Stomach (tissue), 19 donors: ENCODE data around the gene BPIFA1. TPM values are rescaled to one million over a fixed set of nuclear protein-coding genes. Genes with fewer than 3 reads are reported as not detected.

Experiments
- DNase-seq, 2 donors: peaks; one replicate each; pipeline versions ENCODE4 v3.0.0 to v3.0.0-alpha.2; 2013 to 2019
- H3K27ac ChIP-seq, 5 donors: fragments of 200-600 bp in 4 of 5; sonication (generic) in 4 of 5; one replicate each; pipeline ENCODE4 v1.5.1; 2013 to 2019; ENCODE audit warnings: mild to moderate bottlenecking in 1 of 5, moderate library complexity in 1 of 5
- H3K27me3 ChIP-seq, 3 donors: fragments of 200-600 bp; sonication (generic); one replicate each; pipeline ENCODE4 v1.5.1; 2017 to 2019; ENCODE audit warnings: mixed run types in 1 of 3
- H3K36me3 ChIP-seq, 4 donors: fragments of 200-600 bp; sonication (generic); 1 replicate in 3 of 4; 2 replicates in 1 of 4; pipeline ENCODE4 v1.5.1; 2016 to 2019
- H3K4me1 ChIP-seq, 4 donors: fragments of 200-600 bp; sonication (generic); one replicate each; pipeline ENCODE4 v1.5.1; 2016 to 2019
- H3K4me3 ChIP-seq, 4 donors: fragments of 200-600 bp; sonication (generic) in 3 of 4; one replicate each; pipeline ENCODE4 v1.5.1; 2016 to 2019; ENCODE audit warnings: mild to moderate bottlenecking in 1 of 4
- H3K9me3 ChIP-seq, 4 donors: fragments of 200-600 bp; sonication (generic); one replicate each; pipeline ENCODE4 v1.5.1; 2016 to 2019
- EP300 ChIP-seq: sonication (generic); formaldehyde crosslinking; IDR thresholded peaks from one replicate; pipeline ENCODE4 v1.6.1; 2017; ENCODE audit warnings: antibody characterized with exemption
- POLR2A ChIP-seq, 4 donors: fragments of 450-650 bp; IDR thresholded peaks; one replicate each; pipeline ENCODE4 v1.6.1; 2016; ENCODE audit warnings: antibody characterized with exemption in 4 of 4, control low read depth in 2 of 4, mild to moderate bottlenecking in 1 of 4, moderate library complexity in 1 of 4
- POLR2AphosphoS5 ChIP-seq, 3 donors: sonication (generic); formaldehyde crosslinking; IDR thresholded peaks; one replicate each; pipeline ENCODE4 v1.6.1; 2016; ENCODE audit warnings: antibody characterized with exemption in 3 of 3
- WGBS, 5 donors: extraction: QIAGEN DNeasy Blood & Tissue Kit in 3 of 5; methylation state at CpG; one replicate each; pipeline versions ENCODE4 v1.1.5 to v1.1.7; 2013 to 2018; 5-methylcytosine and 5-hydroxymethylcytosine counted together
- intact Hi-C: fragments of 100-400 bp; cut with DNase I; formaldehyde crosslinking; loops from one replicate; pipeline ENCODE4 v1.15.1; 2023; ENCODE audit warnings: low total_unique reads
- long read RNA-seq, 10 donors: transcript quantifications; one replicate each; lab custom pipeline, GENCODE V29; 2026
- polyA plus RNA-seq, 3 donors: library from polyadenylated mRNA; stranded (reverse); fragments of 200-250 nt; gene quantifications; one replicate each; pipeline ENCODE4 v1.2.3, GENCODE V29; 2013
- total RNA-seq, 5 donors: library from RNA; depleted of rRNA; stranded (reverse); fragments of >200 nt; gene quantifications; one replicate each; pipeline versions ENCODE4 v1.1.0 to v1.2.3, GENCODE V29; 2014 to 2016
- TF ChIP-seq, protein P1 (sequence below), 7 experiments: fragments of 450-650 bp in 4 of 7; fragments of 200-600 bp in 3 of 7; sonication (generic) in 3 of 7; IDR thresholded peaks; one replicate each; pipeline ENCODE4 v1.5.1; 2016 to 2019; ENCODE audit warnings: antibody characterized with exemption in 7 of 7, control low read depth in 2 of 7, mild to moderate bottlenecking in 1 of 7
- donor health status: healthy with polysubstance abuse.
- donor health status: Bipolar disorder and iron deficiency.
- donor health status: healthy.

The BPIFA1 gene
- under 1 TPM in 1 of 5 donors, not detected in 4; 0.72 TPM for total RNA-seq
- not detected for polyA plus RNA-seq
- long read RNA-seq, donor 1, result 0 reads
- long read RNA-seq, donor 2, result 0 reads
- long read RNA-seq, donor 3, result 0 reads
- long read RNA-seq, donor 4, result 0 reads
- long read RNA-seq, donor 5, result 0 reads
- long read RNA-seq, donor 6, result 0 reads
- long read RNA-seq, donor 7, result 0 reads
- long read RNA-seq, donor 8, result 0 reads
- long read RNA-seq, donor 9, result 0 reads
- long read RNA-seq, donor 10, result 0 reads

DNA sequence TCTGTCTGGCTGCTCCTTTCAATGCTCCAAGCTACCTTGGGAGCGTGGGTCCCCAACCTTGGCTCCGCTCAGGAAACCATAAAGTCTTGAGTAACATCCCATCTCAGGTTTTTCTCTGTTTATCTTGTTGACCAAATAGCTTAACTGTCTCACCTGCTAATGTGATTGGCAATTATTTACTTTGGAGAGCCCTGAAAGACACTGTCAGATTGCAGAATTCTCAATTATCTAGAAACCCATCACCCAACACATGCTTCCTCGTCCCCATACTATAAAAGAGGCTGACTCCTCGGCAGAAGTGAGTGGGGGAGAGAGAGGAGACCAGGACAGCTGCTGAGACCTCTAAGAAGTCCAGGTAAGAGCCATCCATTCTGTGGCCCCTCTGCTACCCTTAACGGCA lies at the start of gene BPIFA1:
TSS of gene BPIFA1 (plus strand) at position 301 of the 400 bp plus-strand sequence. CDS start 1,716 bp downstream, outside the sequence.
- Histone ChIP-seq H3K27me3 (peaks cover 0 to 56% (median 0%) of the 10 kb centered on the region in 3 donors), H3K27ac (no peak within 1 kb of the TSS), H3K36me3 (no peaks in the 10 kb centered on the region), H3K9me3 (no peaks in the 10 kb centered on the region), H3K4me1 (no peaks in the 10 kb centered on the region), H3K4me3 (no peak within 1 kb of the TSS)
- intact Hi-C loops, result no loop called here
- DNase-seq, result no peak
- WGBS, 5 donors, result 54 to 61% (median 59%) methylated on average over 5 of the region's 5 CpGs
- TF ChIP-seq, protein P1, sequence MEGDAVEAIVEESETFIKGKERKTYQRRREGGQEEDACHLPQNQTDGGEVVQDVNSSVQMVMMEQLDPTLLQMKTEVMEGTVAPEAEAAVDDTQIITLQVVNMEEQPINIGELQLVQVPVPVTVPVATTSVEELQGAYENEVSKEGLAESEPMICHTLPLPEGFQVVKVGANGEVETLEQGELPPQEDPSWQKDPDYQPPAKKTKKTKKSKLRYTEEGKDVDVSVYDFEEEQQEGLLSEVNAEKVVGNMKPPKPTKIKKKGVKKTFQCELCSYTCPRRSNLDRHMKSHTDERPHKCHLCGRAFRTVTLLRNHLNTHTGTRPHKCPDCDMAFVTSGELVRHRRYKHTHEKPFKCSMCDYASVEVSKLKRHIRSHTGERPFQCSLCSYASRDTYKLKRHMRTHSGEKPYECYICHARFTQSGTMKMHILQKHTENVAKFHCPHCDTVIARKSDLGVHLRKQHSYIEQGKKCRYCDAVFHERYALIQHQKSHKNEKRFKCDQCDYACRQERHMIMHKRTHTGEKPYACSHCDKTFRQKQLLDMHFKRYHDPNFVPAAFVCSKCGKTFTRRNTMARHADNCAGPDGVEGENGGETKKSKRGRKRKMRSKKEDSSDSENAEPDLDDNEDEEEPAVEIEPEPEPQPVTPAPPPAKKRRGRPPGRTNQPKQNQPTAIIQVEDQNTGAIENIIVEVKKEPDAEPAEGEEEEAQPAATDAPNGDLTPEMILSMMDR (IDR thresholded peaks at IDR 0.05), result no peak
- TF ChIP-seq POLR2AphosphoS5 (IDR thresholded peaks at IDR 0.05) (no peak), EP300 (no peak), POLR2A (IDR thresholded peaks at IDR 0.05) (no peak)

GRCh38 chr20:33187491-33187890 lies 48.3 kb upstream of the BPIFA1 start:
- H3K4me1 ChIP-seq, result peaks cover 5 to 22% (median 15%) of the 10 kb centered on the region in 4 donors

GRCh38 chr20:33188421-33188820 lies 47.4 kb upstream of the BPIFA1 start:
- H3K4me1 ChIP-seq, result peaks cover 5 to 24% (median 20%) of the 10 kb centered on the region in 4 donors
- no peak overlapping the region for H3K4me3 ChIP-seq
- peaks cover 0 to 3% (median 0%) of the 10 kb centered on the region in 4 donors for H3K9me3 ChIP-seq
- no peak overlapping the region for H3K27ac ChIP-seq
- H3K36me3 ChIP-seq, result no peaks in the 10 kb centered on the region
- intact Hi-C loops, result no loop called here
- no peak for DNase-seq
- TF ChIP-seq, protein P1 (IDR thresholded peaks at IDR 0.05), result no peak
- no peak for TF ChIP-seq POLR2A (IDR thresholded peaks at IDR 0.05)
- TF ChIP-seq POLR2AphosphoS5 (IDR thresholded peaks at IDR 0.05), result no peak
- no peak for TF ChIP-seq EP300
- peaks cover 0 to 5% (median 0%) of the 10 kb centered on the region in 3 donors for H3K27me3 ChIP-seq
- WGBS, 5 donors, result 84 to 90% (median 88%) methylated on average over 9 of the region's 9 CpGs

More at GRCh38 chr20:33187491-33187890, 48.3 kb upstream of the BPIFA1 start:
- Histone ChIP-seq H3K9me3 (peaks cover 0 to 7% (median 0%) of the 10 kb centered on the region in 4 donors), H3K27me3 (peaks cover 0 to 5% (median 0%) of the 10 kb centered on the region in 3 donors), H3K4me3 (no peak overlapping the region), H3K27ac (no peak overlapping the region), H3K36me3 (no peaks in the 10 kb centered on the region)
- intact Hi-C loops, result no loop called here
- WGBS, 5 donors, result 80 to 91% (median 83%) methylated on average over 4 of the region's 4 CpGs
- DNase-seq, result no peak
- no peak for TF ChIP-seq POLR2AphosphoS5 (IDR thresholded peaks at IDR 0.05)
- TF ChIP-seq EP300, result no peak
- TF ChIP-seq POLR2A (IDR thresholded peaks at IDR 0.05), result no peak
- TF ChIP-seq, protein P1 (IDR thresholded peaks at IDR 0.05), result no peak

GRCh38 chr20:33191484-33191883 lies 44.3 kb upstream of the BPIFA1 start:
- Histone ChIP-seq H3K9me3 (no peaks in the 10 kb centered on the region), H3K27ac (peak overlapping the region in 1 of 5 donors; percentile 63), H3K36me3 (no peaks in the 10 kb centered on the region), H3K4me1 (peaks cover 5 to 24% (median 20%) of the 10 kb centered on the region in 4 donors), H3K27me3 (no peaks in the 10 kb centered on the region), H3K4me3 (no peak overlapping the region)
- peak in 1 of 2 donors; percentile 28 for DNase-seq
- 6 to 27% (median 14%) methylated on average over 3 of the region's 3 CpGs for WGBS, 5 donors
- intact Hi-C loops, result no loop called here
- TF ChIP-seq EP300 (no peak), POLR2A (IDR thresholded peaks at IDR 0.05) (no peak), POLR2AphosphoS5 (IDR thresholded peaks at IDR 0.05) (peak in 2 of 3 donors; percentile 36 to 45)
- TF ChIP-seq, protein P1 (IDR thresholded peaks at IDR 0.05), result no peak
